H1 (cell line): ENCODE data around the gene CYP4F3. TPM values are rescaled to one million over a fixed set of nuclear protein-coding genes. Genes with fewer than 3 reads are reported as not detected.

Experiments used
- KDM1A ChIP-seq: fragments of 200-600, 300-600 bp; sonication (generic); IDR thresholded peaks from 2 replicates; pipeline ENCODE4 v1.7.1; 2016; ENCODE audit warnings: mild to moderate bottlenecking, low read length, borderline replicate concordance
- NANOG ChIP-seq: IDR thresholded peaks from 2 replicates; pipeline ENCODE4 v1.6.1; 2011; ENCODE audit warnings: low read length, low read depth, mild to moderate bottlenecking, inconsistent platforms; ENCODE audit not compliant: insufficient read depth, poor library complexity, severe bottlenecking
- POLR2AphosphoS5 ChIP-seq: IDR thresholded peaks from 2 replicates; pipeline ENCODE4 v1.6.1; 2011; ENCODE audit warnings: low read depth, low read length
- SP2 ChIP-seq: IDR thresholded peaks from 2 replicates; pipeline ENCODE4 v1.6.1; 2012; ENCODE audit warnings: mild to moderate bottlenecking, low read length, inconsistent platforms
- ZNF274 ChIP-seq: IDR thresholded peaks from 2 replicates; pipeline ENCODE4 v1.7.0; 2012; ENCODE audit warnings: low read length, borderline replicate concordance; ENCODE audit errors: extremely low read depth
- polyA plus RNA-seq, 7 experiments: library from polyadenylated mRNA; depleted of rRNA in 3 of 7; stranded (reverse) in 5 of 7; unstranded in 2 of 7; fragments of >200 nt in 5 of 7; fragments of 200-250 nt in 2 of 7; gene quantifications; 1 replicate in 5 of 7; 2 replicates in 1 of 7; 4 replicates in 1 of 7; pipeline versions ENCODE4 v1.2.1 to v1.2.3, GENCODE V29; 2011 to 2013; ENCODE audit warnings: missing spikeins in 2 of 7, mixed read lengths in 2 of 7
- total RNA-seq: library from RNA; stranded (reverse); fragmentation: NEBNext Ultra II Directional; extraction: Animal tissue kit (Norgen Biotek cat#: 25700); gene quantifications from 2 replicates; pipeline ENCODE4 v1.2.1, GENCODE V29; 2021

Gene CYP4F3
- total and polyA plus RNA-seq, 2 of the 8 experiments (the other 6 are each of a cell fraction or from before 2014, with no cell fraction given), result not detected

- TF ChIP-seq NANOG (no peak), POLR2AphosphoS5 (no peak), KDM1A (no peak), ZNF274 (no peak), SP2 (no peak)
- TF ChIP-seq, all 59 proteins: peak for 0
Measured at GRCh38 chr19:15622991-15623390, 17.7 kb upstream of the CYP4F3 start (continued).
